Occipital lobe (tissue), 2 donors: ENCODE data around the gene TRMT112. TPM values are rescaled to one million over a fixed set of nuclear protein-coding genes. Genes with fewer than 3 reads are reported as not detected.
"Not testable (repeated sequence)": the region's sequence is repeated elsewhere in the genome, so short reads cannot be mapped to it uniquely, and the experiment has no call there.

ENCODE experiments used
- DNase-seq: peaks from one replicate; lab custom pipeline; 2025; lab: John Stamatoyannopoulos, UW
- total RNA-seq: library from RNA; depleted of rRNA; stranded (reverse); fragments of >200 nt; gene quantifications from one replicate; pipeline ENCODE4 v1.2.3, GENCODE V29; 2014

The TRMT112 gene
- total RNA-seq, 1 donor from 2014 or later, result 81.9 TPM

DNA sequence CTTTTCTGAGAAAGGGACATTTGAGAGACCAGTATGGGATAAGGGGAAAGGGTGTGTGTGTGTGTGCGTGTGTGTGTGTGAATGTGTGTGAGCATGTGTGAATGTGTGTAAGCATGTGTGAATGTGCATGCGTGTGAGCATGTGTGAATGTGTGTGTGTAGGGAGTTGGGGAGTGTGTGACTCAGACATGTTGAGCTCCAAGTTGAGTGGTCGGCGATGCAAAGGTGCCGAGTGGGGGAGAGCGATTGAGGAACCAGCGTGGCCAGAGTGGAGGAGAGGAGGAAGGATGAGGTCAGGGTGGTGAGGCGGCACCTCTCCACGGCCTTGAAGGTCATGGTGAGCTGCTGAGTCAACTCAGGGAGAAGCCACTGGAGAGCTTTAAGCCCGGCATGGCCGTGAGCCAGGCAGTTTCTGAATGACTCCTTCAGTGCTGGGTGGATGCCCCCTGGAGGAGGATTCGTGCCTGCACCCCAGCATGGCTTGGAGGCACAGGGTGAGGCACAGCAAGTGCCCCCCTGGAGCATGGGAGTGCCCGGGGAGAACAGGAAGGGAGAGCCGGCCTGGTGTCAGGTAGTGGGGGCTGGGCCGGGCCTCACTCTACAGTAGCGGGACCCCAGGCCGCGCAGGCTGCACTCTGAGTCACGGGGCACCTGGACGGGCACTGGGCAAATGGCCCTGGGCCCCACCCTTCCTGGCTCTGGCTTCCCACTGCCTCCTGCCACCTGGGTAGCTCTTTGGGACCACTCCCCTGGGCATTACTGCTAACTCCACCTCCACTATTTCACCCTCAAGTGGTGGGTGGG lies 14.4 kb upstream of the TRMT112 start:
- no peak for DNase-seq

DNA sequence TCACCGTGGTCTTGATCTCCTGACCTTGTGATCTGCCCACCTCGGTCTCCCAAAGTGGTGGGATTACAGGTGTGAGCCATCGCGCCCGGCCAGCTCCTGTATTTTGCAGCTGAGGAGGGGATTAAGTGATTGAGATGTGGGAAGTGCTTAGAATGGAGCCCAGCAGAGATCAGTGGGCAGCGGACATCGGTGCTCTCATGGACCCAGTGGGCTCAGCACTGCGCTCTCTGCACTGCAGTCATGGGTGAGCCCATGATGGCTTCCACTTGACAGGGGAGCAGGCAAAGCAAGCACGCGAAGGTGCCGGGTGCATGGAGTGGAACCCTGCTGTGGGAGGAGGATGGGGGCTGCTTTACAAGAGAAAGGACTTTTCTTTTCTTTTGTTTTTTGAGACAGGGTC lies 13.5 kb upstream of the TRMT112 start:
- no peak for DNase-seq

DNA sequence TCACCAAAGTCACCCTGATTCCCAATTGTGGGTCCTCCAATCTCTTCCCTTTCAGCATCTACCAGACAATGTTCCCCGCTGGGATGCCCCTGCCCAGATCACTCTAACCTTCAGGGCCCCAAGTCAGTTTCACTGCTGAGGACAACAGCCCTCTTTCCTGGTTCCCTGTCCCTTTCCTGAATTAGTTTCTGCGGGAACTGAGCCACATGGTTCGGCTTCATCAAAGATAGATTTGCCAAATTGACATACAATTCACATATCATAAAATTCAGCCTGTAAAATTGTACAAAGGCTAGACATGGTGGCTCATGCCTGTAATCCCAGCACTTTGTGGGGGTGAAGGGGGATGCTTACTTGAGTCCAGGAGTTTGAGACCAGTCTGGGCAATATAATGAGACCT lies 10.6 kb upstream of the TRMT112 start:
- no peak for DNase-seq

DNA sequence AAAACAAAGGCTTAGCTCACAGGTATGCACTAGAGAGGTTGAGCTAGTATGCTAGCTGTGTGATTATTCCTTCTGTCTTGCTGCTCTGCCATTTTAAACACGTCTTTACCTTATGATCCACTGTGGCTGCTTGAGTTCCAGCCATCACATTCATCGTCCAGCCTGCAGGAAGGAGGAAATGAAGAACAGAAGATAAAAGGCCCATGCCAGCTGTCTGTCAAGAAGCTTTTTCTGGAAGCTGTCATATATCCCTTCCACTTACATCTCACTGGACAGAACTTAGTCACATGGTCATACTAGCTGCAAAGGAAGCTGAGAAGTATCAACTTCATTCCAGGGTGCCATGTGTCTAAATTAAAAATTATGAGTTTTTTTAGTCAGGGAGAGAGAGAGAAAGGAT lies 10.0 kb upstream of the TRMT112 start:
- DNase-seq, result no peak

DNA sequence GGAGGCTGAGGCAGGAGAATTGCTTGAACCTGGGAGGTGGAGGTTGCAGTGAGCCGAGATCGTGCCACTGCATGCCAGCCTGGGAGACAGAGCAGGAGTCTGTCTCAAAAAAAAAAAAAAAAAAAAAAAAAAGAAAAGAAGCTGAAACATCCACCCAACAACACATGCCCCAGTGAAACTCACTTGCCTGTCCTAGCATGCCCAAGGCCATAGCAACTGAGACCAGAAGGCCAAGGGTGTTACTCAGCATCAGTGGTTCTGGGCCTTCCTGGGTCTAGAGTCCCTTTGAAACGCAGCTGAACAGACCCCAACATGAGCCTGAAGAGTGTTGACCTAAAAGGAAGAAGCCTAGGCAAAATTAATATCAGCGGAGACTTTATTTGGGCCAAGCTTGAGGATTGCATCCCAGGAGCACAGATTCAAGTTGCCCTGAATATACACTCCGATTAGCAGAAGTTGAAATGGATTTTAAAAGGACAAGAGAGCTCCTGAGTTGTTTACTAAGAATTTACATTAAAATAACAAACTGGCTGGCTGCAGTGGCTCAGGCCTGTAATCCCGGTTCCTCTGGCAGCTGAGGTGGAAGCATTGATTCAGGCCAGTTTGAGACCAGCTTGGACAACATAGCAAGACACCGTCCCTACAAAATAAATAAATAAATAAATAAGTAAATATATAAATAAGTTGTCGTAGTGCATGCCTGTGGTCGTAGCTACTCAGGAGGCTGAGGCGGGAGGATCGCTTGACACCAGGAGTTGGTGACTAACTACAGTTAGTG lies 7.5 kb upstream of the TRMT112 start:
- no peak for DNase-seq

DNA sequence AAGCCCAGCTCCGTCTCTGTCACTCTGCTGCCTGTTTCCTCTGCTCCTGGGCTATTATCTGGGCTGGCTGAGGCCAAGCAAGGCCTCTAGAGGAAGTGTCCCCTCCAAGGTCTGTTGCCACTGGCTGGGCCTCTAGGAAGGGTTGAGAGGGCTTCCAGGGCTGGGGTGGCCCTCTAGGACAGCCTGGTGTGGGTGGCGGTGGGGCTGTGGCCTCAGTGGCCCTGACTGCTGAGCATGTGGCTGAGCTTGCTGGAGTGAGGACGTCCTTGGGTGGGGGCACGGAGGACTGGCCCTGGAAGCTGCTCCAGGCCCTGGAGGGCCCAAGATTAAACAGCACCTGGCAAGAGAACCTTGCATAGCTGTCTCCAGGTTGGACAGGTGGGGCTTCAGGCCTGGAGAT lies 6.6 kb upstream of the TRMT112 start:
- DNase-seq, result not testable (repeated sequence)

DNA sequence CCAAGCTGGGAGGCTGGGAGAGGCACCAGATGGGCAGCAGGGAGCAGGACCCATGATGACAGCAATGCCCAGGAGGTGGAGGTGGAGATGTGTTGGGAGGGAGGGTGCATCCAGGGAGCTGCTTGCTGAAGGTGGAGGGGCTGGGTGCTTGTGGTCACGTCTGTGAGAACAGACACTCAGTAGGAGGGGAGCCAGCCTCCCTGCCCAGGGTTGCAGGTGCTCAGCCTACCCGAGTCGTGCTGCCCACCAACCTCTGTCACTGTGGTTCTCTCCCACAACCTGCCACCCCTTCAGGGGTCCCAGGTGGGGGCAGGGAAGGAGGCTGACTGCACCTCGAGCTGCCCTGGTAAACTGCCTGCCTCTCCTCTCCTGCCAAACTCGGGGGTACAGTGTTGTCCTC lies 6.0 kb upstream of the TRMT112 start:
- DNase-seq, result no peak

DNA sequence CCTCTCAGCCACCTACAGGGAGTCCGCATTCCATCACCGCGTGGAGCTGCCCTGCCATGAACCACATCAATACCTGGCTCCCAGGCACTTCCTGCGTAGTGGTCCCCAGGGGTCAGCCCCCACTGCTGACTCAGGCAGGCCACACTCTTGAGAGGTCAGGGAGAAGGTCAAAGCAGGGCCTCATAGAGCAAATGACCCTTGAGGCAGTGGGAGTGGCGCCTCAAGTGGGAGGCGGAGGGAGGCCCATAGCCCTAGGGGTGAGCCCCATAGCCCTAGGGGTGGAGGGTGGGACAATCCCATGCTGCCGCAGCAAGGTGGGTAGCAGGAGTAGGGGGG lies 5.5 kb upstream of the TRMT112 start:
- DNase-seq, result no peak

DNA sequence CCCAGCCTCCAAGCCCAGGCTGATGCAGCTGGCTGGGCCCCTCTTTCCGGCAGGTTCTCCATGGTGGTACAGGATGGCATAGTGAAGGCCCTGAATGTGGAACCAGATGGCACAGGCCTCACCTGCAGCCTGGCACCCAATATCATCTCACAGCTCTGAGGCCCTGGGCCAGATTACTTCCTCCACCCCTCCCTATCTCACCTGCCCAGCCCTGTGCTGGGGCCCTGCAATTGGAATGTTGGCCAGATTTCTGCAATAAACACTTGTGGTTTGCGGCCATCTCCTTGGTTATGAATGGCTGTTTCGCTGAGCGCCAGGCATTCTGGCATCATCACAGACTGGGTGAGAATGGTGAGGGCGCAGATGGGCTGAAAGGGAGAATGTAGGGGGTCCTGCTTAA lies 4.2 kb upstream of the TRMT112 start:
- no peak for DNase-seq

DNA sequence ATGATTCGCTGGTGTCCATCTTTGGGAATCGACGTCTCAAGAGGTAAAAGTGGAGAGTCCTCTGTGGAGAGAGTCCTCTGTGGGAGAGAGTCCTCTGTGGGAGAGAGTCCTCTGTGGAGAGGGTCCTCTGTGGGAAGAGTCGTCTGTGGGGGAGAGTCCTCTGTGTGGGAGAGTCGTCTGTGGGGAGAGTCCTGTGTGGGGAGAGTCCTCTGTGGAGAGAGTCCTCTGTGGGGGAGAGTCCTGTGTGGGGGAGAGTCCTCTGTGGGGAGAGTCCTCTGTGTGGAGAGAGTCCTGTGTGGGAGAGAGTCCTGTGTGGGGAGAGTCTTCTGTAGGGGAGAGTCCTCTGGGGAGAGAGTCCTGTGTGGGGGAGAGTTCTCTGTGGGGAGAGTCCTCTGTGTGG lies 3.7 kb upstream of the TRMT112 start:
- no peak for DNase-seq

DNA sequence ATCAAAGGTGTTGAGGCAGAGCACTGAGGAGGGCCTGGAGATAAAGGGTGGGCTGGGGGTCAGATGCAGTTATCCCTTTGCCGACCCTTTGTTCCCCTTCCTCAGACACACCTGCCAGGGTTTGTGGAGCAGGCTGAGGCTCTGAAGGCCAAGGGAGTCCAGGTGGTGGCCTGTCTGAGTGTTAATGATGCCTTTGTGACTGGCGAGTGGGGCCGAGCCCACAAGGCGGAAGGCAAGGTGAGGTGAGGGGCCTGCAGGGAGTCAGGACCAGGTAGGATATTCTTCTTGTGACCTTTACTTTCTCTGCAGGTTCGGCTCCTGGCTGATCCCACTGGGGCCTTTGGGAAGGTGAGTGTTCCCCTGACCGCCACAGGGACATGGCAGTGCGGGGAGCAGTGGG lies 3.2 kb upstream of the TRMT112 start:
- no peak for DNase-seq

DNA sequence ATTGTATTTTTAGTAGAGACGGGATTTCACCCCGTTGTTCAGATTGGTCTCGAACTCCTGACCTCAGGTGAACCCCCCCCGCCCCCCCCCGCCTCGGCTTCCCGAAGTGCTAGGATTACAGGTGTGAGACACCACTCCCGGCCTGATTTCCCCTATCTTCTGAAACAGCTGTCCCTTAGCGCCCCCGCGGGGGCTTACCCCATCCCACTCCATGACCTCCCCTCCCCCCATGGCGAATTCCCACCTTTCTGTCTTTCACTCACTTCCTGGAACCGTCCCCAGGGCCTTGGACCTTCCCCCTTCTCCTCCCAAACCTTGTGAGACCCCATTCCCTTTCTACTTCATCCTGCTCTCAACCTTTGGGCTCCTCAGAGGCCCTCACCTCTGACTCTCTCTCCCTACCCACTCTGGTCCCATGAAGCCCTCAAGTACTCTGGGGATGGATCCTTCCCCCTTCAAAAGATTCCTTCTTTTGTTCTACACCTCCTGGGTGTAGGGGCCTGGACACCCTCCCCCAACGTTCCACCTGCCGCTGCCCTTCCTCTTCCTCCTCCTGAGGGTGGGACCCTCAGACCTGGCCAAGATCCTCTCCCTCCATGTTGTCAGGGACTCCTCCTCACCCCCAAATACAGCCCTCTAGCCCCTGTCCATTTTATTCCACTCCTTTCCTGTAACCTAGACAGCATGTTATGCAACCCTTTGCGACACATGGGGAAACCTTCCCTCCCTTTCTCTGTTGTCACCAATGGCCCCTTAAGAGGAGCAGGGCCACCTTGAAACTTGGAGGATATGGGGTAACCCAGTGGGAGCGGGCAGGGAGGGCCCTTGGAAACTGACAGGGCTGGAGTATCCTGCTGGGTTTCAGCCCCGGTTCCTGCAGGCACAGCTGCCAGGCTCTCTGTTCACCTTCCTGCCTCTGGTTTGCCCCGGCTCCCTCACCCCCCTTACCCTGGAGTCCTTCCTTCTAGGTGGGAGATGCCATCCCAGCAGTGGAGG lies 1.7 kb upstream of the TRMT112 start:
- DNase-seq, result no peak

DNA sequence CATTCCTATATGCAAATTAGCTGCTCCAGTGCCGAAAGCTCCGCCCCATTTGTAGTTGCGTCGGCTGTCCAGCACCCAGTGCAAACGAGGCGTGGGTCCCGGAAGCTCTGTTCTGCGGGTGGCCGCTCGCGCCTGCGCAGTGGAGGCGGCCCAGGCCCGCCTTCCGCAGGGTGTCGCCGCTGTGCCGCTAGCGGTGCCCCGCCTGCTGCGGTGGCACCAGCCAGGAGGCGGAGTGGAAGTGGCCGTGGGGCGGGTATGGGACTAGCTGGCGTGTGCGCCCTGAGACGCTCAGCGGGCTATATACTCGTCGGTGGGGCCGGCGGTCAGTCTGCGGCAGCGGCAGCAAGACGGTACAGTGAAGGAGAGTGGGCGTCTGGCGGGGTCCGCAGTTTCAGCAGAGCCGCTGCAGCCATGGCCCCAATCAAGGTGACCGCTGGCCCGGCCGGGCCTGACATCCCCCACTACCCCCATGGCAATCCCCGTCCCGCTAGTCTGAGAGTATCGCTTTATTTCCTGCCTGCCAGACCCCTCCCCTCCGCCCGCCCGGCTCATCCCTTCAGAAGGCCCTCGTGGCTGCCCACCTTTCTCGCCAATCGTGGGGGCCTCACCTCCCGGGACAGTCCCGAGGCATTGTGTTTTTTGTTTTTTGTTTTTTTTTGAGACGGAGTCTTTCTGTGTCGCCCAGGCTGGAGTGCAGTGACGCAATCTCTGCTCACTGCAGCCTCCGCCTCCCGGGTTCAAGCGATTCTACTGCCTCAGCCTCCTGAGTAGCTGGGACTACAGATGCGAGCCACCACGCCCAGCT lies 804 bp upstream of the TRMT112 start, which contains the start of gene PRDX5:
Gene PRDX5, plus strand, starts transcription at position 161 of the 805 bp plus-strand sequence. Its CDS starts 95 bp downstream, at position 256.
- peak; percentile 96 for DNase-seq

DNA sequence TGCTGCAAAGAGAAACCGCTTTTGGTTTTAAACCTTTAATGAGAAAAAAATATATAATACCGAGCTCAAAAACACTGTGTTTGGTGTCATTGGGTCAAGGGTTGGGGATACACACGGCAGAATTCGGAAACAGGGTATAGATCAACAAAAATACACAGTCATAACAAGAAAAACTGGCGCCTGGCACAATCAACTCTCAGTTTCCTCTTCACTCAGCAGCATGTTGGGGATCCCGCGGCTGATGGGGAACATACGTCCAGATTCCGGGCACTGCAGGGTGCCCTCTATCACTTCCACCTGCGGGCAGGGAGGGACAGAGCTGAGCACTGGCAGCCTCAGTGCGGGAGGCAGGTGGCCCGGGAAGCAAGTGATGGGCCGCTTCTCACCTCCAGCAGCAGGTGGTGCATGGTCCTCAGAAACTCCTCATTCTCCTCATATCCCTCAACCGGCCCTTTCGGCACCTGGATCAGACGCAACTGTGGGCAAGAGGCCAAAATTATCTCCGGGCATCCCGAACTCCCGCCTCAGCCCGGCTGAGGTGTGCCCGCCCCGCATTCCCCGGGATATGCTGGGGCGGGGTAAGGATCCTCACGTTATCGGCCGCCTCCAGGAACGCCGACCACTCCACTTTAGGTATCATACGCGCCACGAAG lies 561 bp downstream of the TRMT112 start:
- no peak for DNase-seq

DNA sequence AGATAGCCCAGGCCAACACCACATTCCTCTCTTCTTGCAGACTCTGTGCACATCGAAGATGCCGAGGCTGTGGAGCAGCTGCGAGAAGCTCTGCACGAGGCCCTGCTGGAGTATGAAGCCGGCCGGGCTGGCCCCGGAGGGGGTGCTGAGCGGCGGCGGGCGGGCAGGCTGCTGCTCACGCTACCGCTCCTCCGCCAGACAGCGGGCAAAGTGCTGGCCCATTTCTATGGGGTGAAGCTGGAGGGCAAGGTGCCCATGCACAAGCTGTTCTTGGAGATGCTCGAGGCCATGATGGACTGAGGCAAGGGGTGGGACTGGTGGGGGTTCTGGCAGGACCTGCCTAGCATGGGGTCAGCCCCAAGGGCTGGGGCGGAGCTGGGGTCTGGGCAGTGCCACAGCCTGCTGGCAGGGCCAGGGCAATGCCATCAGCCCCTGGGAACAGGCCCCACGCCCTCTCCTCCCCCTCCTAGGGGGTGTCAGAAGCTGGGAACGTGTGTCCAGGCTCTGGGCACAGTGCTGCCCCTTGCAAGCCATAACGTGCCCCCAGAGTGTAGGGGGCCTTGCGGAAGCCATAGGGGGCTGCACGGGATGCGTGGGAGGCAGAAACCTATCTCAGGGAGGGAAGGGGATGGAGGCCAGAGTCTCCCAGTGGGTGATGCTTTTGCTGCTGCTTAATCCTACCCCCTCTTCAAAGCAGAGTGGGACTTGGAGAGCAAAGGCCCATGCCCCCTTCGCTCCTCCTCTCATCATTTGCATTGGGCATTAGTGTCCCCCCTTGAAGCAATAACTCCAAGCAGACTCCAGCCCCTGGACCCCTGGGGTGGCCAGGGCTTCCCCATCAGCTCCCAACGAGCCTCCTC lies 1.5 kb downstream of the TRMT112 start:
- not testable (repeated sequence) for DNase-seq

DNA sequence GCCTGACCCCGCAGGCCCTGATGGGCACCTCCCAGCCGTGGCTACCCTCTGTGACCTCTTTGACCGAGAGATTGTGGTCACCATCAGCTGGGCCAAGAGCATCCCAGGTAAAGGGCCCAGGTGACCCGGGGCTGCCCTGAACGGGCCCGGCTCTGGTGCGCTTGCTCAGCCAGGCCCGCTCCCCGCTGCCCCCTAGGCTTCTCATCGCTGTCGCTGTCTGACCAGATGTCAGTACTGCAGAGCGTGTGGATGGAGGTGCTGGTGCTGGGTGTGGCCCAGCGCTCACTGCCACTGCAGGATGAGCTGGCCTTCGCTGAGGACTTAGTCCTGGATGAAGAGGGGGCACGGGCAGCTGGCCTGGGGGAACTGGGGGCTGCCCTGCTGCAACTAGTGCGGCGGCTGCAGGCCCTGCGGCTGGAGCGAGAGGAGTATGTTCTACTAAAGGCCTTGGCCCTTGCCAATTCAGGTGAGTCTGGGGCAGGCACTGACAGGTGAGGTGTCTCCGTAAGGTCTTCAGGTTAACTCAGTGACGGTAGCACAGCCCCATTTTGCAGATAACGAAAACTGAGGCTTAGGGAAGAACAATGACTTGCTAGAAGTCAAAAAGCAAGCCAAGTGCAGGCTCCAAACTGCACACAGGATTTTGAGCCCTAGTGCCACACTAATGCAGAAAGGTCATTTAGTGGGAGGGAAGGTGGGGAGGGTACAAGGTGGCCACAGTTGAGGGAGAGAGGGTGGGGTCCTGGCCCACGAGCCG lies 2.4 kb downstream of the TRMT112 start:
- no peak for DNase-seq

DNA sequence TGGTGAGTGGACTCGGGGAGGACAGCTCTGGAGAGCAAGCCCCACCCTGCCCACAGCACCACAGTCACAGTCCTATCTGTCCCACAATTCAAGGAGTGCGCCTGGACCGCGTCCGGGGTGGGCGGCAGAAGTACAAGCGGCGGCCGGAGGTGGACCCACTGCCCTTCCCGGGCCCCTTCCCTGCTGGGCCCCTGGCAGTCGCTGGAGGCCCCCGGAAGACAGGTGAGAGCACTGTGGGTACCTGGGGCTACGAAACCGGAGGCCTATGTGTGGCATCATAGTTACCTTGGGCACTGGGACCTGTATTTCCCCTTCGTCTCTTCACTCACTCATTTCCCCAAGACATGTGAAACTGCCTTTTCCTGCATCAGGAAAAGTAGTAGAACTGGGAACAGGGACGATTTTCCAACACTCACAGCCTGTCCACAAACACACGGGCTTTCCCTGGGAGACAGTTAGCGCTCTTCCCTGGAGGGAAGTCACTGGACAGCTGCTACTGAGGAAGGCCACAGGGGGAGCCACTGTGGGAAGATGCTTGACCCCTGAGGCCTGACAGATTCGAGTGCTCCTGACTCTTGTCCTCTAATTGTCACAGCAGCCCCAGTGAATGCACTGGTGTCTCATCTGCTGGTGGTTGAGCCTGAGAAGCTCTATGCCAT lies 3.1 kb downstream of the TRMT112 start:
- no peak for DNase-seq
